Endothelial cell of umbilical vein (primary cell): ENCODE data around the gene SLA2. TPM values are rescaled to one million over a fixed set of nuclear protein-coding genes. Genes with fewer than 3 reads are reported as not detected.

Source experiments
- polyA plus RNA-seq, 4 experiments: library from polyadenylated mRNA; depleted of rRNA in 3 of 4; stranded (reverse) in 3 of 4; unstranded in 1 of 4; fragments of >200 nt; gene quantifications; 2 replicates each; pipeline versions ENCODE4 v1.2.1 to v1.2.3, GENCODE V29; 2011 to 2012; ENCODE audit warnings: missing spikeins in 1 of 4
- small RNA-seq: library from RNA; depleted of rRNA; stranded (forward); fragments of <200 nt; gene quantifications from one replicate; pipeline ENCODE3, GENCODE V24; 2012; ENCODE audit warnings: low replicate concordance, low read depth; ENCODE audit not compliant: insufficient read depth, insufficient read length
- total RNA-seq: library from RNA; stranded (reverse); gene quantifications from 2 replicates; pipeline ENCODE4 v1.2.3, GENCODE V29; 2021

Gene SLA2
- total and polyA plus RNA-seq, 2 donors (not counting 3 experiments of a cell fraction or from before 2014, with no cell fraction given), result not detected

Small RNA genes within 50 kb of the gene (small RNA-seq; reads per million reads assigned to genes)
- not detected for gene RF00019

Other genes starting within 250 kb of the SLA2 start
- gene MYL9, start 104.7 kb downstream of the SLA2 start, total RNA-seq, result 90.4 and 116 TPM in 2 replicates
- gene MYL9, start 104.7 kb downstream of the SLA2 start, polyA plus RNA-seq, result 41.7 and 55.7 TPM in 2 replicates
- 21.0 and 27.9 TPM in 2 replicates for gene TGIF2, start 72.6 kb downstream of the SLA2 start, total RNA-seq
- 18.9 and 20.7 TPM in 2 replicates for gene TGIF2, start 72.6 kb downstream of the SLA2 start, polyA plus RNA-seq
- 109 and 113 TPM in 2 replicates for gene RAB5IF, start 40.4 kb downstream of the SLA2 start, total RNA-seq
- 161 and 162 TPM in 2 replicates for gene RAB5IF, start 40.4 kb downstream of the SLA2 start, polyA plus RNA-seq
- gene NDRG3, start 99.9 kb upstream of the SLA2 start, total RNA-seq, result 27.7 and 28.4 TPM in 2 replicates
- 20.9 and 25.7 TPM in 2 replicates for gene NDRG3, start 99.9 kb upstream of the SLA2 start, polyA plus RNA-seq
- gene DSN1, start 127.6 kb upstream of the SLA2 start, total RNA-seq, result 24.4 and 25.0 TPM in 2 replicates
- gene DSN1, start 127.6 kb upstream of the SLA2 start, polyA plus RNA-seq, result 8.4 and 11.0 TPM in 2 replicates
- gene TLDC2, start 229.9 kb upstream of the SLA2 start, total RNA-seq, result not detected in 2 replicates
- gene TLDC2, start 229.9 kb upstream of the SLA2 start, polyA plus RNA-seq, result not detected in 2 replicates